ENCODE results near the gene SF3B1.
"Not testable (repeated sequence)": the region's sequence is repeated elsewhere in the genome, so short reads cannot be mapped to it uniquely, and the experiment has no call there.

SF3B1 gene

DNA sequence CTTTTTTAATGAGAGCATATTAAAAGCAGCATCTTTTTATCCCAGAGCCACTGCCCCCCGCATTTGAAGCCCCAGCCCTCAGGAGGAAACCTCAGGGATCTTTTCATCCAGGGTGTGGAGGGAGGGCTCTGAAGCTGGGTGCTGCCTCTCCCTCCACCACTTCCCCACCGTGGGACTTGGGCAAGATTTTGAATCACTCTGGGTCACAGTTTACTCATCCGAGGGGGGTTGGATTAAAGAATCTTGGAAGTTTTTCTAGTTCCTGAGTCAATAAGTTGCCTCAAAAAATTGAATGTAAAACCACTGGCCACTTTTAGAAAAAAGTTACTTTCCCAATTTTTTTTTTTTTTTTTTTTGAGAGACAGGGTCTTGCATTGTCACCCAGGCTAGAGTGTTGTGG lies 62.2 kb downstream of the SF3B1 start:
- Histone ChIP-seq H3K36me3 (replicated peaks; ENCODE audit: insufficient read depth, low read length) (no peaks in the 10 kb centered on the region), H3K9me2 (replicated peaks; ENCODE audit: insufficient read depth, low read length) (no peaks in the 10 kb centered on the region), H3K4me3 (ENCODE audit: low read length) (no peak overlapping the region), H3K4me2 (ENCODE audit: low read depth, low read length) (no peak overlapping the region), H3K9ac (ENCODE audit: low read length) (no peak overlapping the region), H2AFZ (ENCODE audit: low read length) (no peak overlapping the region), H4K20me1 (ENCODE audit: insufficient read depth, low read length) (no peaks in the 10 kb centered on the region), H3K9me3 (replicated peaks; ENCODE audit: insufficient read depth, low read length) (no peaks in the 10 kb centered on the region), H3K4me1 (ENCODE audit: low read length) (no peaks in the 10 kb centered on the region), H3K27me3 (replicated peaks; ENCODE audit: insufficient read depth, low read length) (no peaks in the 10 kb centered on the region), H3K79me2 (ENCODE audit: low read length) (no peaks in the 10 kb centered on the region), H3F3A (ENCODE audit: insufficient read depth, low read length) (no peaks in the 10 kb centered on the region), H3K27ac (ENCODE audit: low read length) (no peak overlapping the region)
- no peak for DNase-seq
- TF ChIP-seq EZH2phosphoT487 (IDR thresholded peaks at IDR 0.05; ENCODE audit: low read length) (no peak), EZH2 (optimal IDR thresholded peaks at IDR 0.05; ENCODE audit: low read depth, low read length) (no peak), CTCF (IDR thresholded peaks at IDR 0.05; ENCODE audit: low read length) (no peak)

- H2AFZ ChIP-seq (ENCODE audit: low read length); H3K9me3 ChIP-seq (replicated peaks; ENCODE audit: insufficient read depth, low read length); H3K4me1 ChIP-seq (ENCODE audit: low read length); H3K9ac ChIP-seq (ENCODE audit: low read length); H3K36me3 ChIP-seq (replicated peaks; ENCODE audit: insufficient read depth, low read length); DNase-seq; H3F3A ChIP-seq (ENCODE audit: insufficient read depth, low read length); H3K9me2 ChIP-seq (replicated peaks; ENCODE audit: insufficient read depth, low read length); H3K4me2 ChIP-seq (ENCODE audit: low read depth, low read length); H3K79me2 ChIP-seq (ENCODE audit: low read length); H3K27me3 ChIP-seq (replicated peaks; ENCODE audit: insufficient read depth, low read length); H4K20me1 ChIP-seq (ENCODE audit: insufficient read depth, low read length); H3K27ac ChIP-seq (ENCODE audit: low read length); H3K4me3 ChIP-seq (ENCODE audit: low read length): not testable (repeated sequence)
Observed at GRCh38 chr2:197370664-197371063, 64.2 kb downstream of the SF3B1 start.

GRCh38 chr2:197369933-197370320 lies 64.9 kb downstream of the SF3B1 start:
- Histone ChIP-seq H3K9me3 (replicated peaks; ENCODE audit: insufficient read depth, low read length) (no peaks in the 10 kb centered on the region), H2AFZ (ENCODE audit: low read length) (no peak overlapping the region), H3K4me3 (ENCODE audit: low read length) (no peak overlapping the region), H3K4me2 (ENCODE audit: low read depth, low read length) (no peak overlapping the region), H3K79me2 (ENCODE audit: low read length) (no peaks in the 10 kb centered on the region), H3K9ac (ENCODE audit: low read length) (no peak overlapping the region), H3K4me1 (ENCODE audit: low read length) (no peaks in the 10 kb centered on the region), H3K27me3 (replicated peaks; ENCODE audit: insufficient read depth, low read length) (no peaks in the 10 kb centered on the region), H3K27ac (ENCODE audit: low read length) (no peak overlapping the region), H4K20me1 (ENCODE audit: insufficient read depth, low read length) (no peaks in the 10 kb centered on the region), H3K36me3 (replicated peaks; ENCODE audit: insufficient read depth, low read length) (no peaks in the 10 kb centered on the region), H3K9me2 (replicated peaks; ENCODE audit: insufficient read depth, low read length) (no peaks in the 10 kb centered on the region), H3F3A (ENCODE audit: insufficient read depth, low read length) (no peaks in the 10 kb centered on the region)
- DNase-seq, result no peak
- TF ChIP-seq EZH2phosphoT487 (IDR thresholded peaks at IDR 0.05; ENCODE audit: low read length) (no peak), CTCF (IDR thresholded peaks at IDR 0.05; ENCODE audit: low read length) (no peak), EZH2 (optimal IDR thresholded peaks at IDR 0.05; ENCODE audit: low read depth, low read length) (no peak)

DNA sequence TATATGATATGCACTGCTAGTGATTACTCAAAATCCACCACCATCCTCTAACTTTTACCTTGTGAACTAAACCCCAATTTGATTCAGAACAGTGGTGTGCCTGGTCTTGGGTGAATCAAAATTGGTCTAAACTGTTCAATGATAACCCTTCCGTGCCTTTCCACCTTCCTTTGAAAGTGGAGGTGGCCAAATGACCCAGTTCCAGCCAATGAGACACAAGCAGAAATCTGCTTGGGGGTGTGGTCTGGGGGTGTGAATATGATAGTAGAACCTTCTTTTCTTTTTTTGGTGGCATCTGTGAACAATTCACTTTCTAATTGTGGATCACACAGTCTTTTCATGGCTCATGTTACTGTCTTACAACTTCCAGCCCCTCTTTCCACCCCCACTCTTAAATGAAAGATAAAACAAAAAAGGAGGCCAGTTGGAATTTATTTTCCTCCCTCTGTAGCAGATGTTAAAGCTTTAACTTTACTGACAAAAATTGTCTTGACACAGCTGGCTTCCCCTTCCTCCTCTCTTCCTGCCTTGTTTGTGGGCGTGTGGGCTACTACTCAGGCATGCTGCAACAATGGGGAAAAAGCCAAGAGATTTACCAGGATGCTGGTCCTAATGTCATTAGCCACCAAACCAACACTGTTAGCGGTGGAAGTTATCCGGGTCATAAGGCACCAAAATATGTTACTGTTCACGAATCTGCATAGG lies 65.4 kb downstream of the SF3B1 start:
- H3K9ac ChIP-seq (ENCODE audit: low read length), result no peak overlapping the region
- H3K4me3 ChIP-seq (ENCODE audit: low read length), result no peak overlapping the region
- TF ChIP-seq EZH2 (optimal IDR thresholded peaks at IDR 0.05; ENCODE audit: low read depth, low read length) (no peak), EZH2phosphoT487 (IDR thresholded peaks at IDR 0.05; ENCODE audit: low read length) (no peak), CTCF (IDR thresholded peaks at IDR 0.05; ENCODE audit: low read length) (no peak)
- H3K79me2 ChIP-seq (ENCODE audit: low read length), result no peaks in the 10 kb centered on the region
- H3K27me3 ChIP-seq (replicated peaks; ENCODE audit: insufficient read depth, low read length), result no peaks in the 10 kb centered on the region
- no peaks in the 10 kb centered on the region for H4K20me1 ChIP-seq (ENCODE audit: insufficient read depth, low read length)
- no peaks in the 10 kb centered on the region for H3K36me3 ChIP-seq (replicated peaks; ENCODE audit: insufficient read depth, low read length)
- H3K4me2 ChIP-seq (ENCODE audit: low read depth, low read length), result no peak overlapping the region
- DNase-seq, result no peak
- H2AFZ ChIP-seq (ENCODE audit: low read length), result no peak overlapping the region
- no peak overlapping the region for H3K27ac ChIP-seq (ENCODE audit: low read length)
- no peaks in the 10 kb centered on the region for H3K4me1 ChIP-seq (ENCODE audit: low read length)
- H3F3A ChIP-seq (ENCODE audit: insufficient read depth, low read length), result no peaks in the 10 kb centered on the region
- H3K9me2 ChIP-seq (replicated peaks; ENCODE audit: insufficient read depth, low read length), result no peaks in the 10 kb centered on the region
- no peaks in the 10 kb centered on the region for H3K9me3 ChIP-seq (replicated peaks; ENCODE audit: insufficient read depth, low read length)

All from MM.1S (cell line).